NCI-H2196 (cell line): ENCODE data around the gene DNAJC18.
"Not testable (repeated sequence)": the region's sequence is repeated elsewhere in the genome, so short reads cannot be mapped to it uniquely, and the experiment has no call there.

ENCODE experiments used
- DNase-seq: peaks from one replicate; lab custom pipeline; 2025; ENCODE audit not compliant: unreplicated experiment; lab: John Stamatoyannopoulos, UW

DNAJC18 gene

GRCh38 chr5:139461698-139462097 is 22.4 kb upstream of the DNAJC18 start:
- no peak for DNase-seq

GRCh38 chr5:139461176-139461575 is 21.9 kb upstream of the DNAJC18 start:
- DNase-seq = no peak

- no peak for DNase-seq
Measured at GRCh38 chr5:139460455-139460854, 21.1 kb upstream of the DNAJC18 start.

GRCh38 chr5:139459451-139459934 is 20.2 kb upstream of the DNAJC18 start:
- no peak for DNase-seq

GRCh38 chr5:139458580-139459407 is 19.5 kb upstream of the DNAJC18 start:
- no peak for DNase-seq

- no peak for DNase-seq
Measured at GRCh38 chr5:139457653-139458306, 18.5 kb upstream of the DNAJC18 start.

- DNase-seq = no peak
Measured at GRCh38 chr5:139457241-139457640, 17.9 kb upstream of the DNAJC18 start.

- DNase-seq = no peak
Measured at GRCh38 chr5:139456776-139457175, 17.5 kb upstream of the DNAJC18 start.

- DNase-seq = no peak
Measured at GRCh38 chr5:139454568-139455290, 15.4 kb upstream of the DNAJC18 start.

- no peak for DNase-seq
Measured at GRCh38 chr5:139453683-139454567, 14.6 kb upstream of the DNAJC18 start.

GRCh38 chr5:139451878-139452660 is 12.7 kb upstream of the DNAJC18 start:
- no peak for DNase-seq

- DNase-seq = no peak
Measured at GRCh38 chr5:139451176-139451575, 11.9 kb upstream of the DNAJC18 start.

GRCh38 chr5:139446956-139447779 is 7.8 kb upstream of the DNAJC18 start:
- no peak for DNase-seq

GRCh38 chr5:139445325-139446170 is 6.2 kb upstream of the DNAJC18 start:
- DNase-seq = no peak

- no peak for DNase-seq
Measured at GRCh38 chr5:139443831-139444453, 4.6 kb upstream of the DNAJC18 start.

- not testable (repeated sequence) for DNase-seq
Measured at GRCh38 chr5:139440416-139440815, 1.1 kb upstream of the DNAJC18 start.

GRCh38 chr5:139438707-139439012 is 665 bp downstream of the DNAJC18 start:
- no peak for DNase-seq

- no peak for DNase-seq
Measured at GRCh38 chr5:139435676-139436075, 3.6 kb downstream of the DNAJC18 start.
